GM18519 (cell line): ENCODE data around the gene TTC6.
A peak's percentile ranks its signal among the peaks of the same experiment; 100 is the strongest.

Source experiments
- ATAC-seq: cut with Tn5 transposase; IDR thresholded peaks from one replicate; pipeline ENCODE4 v1.9.1; 2021; ENCODE audit warnings: mild to moderate bottlenecking, moderate library complexity; ENCODE audit not compliant: unreplicated experiment, low FRiP score

TTC6 gene

GRCh38 chr14:37585971-37586796 is 9.2 kb upstream of the TTC6 start:
- no peak for ATAC-seq

GRCh38 chr14:37586797-37587130 is 8.7 kb upstream of the TTC6 start:
- no peak for ATAC-seq

GRCh38 chr14:37587131-37587803 is 8.2 kb upstream of the TTC6 start:
- no peak for ATAC-seq

- no peak for ATAC-seq
These were observed 7.4 kb upstream of the TTC6 start for GRCh38 chr14:37587881-37588666.

- no peak for ATAC-seq
These were observed 6.8 kb upstream of the TTC6 start for GRCh38 chr14:37588667-37588955.

GRCh38 chr14:37588956-37589714 is 6.3 kb upstream of the TTC6 start:
- ATAC-seq: no peak

- ATAC-seq: no peak
These were observed 5.6 kb upstream of the TTC6 start for GRCh38 chr14:37589715-37590427.

- ATAC-seq: no peak
These were observed 4.8 kb upstream of the TTC6 start for GRCh38 chr14:37590428-37591139.

GRCh38 chr14:37591311-37591940 is 4.0 kb upstream of the TTC6 start:
- no peak for ATAC-seq

- ATAC-seq: no peak
These were observed 3.4 kb upstream of the TTC6 start for GRCh38 chr14:37591941-37592481.

- no peak for ATAC-seq
These were observed 2.7 kb upstream of the TTC6 start for GRCh38 chr14:37592482-37593408.

- ATAC-seq: no peak
These were observed 1.8 kb upstream of the TTC6 start for GRCh38 chr14:37593511-37594237.

- no peak for ATAC-seq
These were observed 1.0 kb upstream of the TTC6 start for GRCh38 chr14:37594238-37594970.

- peak; percentile 53 for ATAC-seq
These were observed 586 bp downstream of the TTC6 start for GRCh38 chr14:37595809-37596621.

- ATAC-seq: no peak
These were observed 1.5 kb downstream of the TTC6 start for GRCh38 chr14:37596790-37597472.
